Epithelial cell of esophagus (primary cell): Measurements from ENCODE around the gene GARRE1.
"Not testable (repeated sequence)": the region's sequence is repeated elsewhere in the genome, so short reads cannot be mapped to it uniquely, and the experiment has no call there.

Experiments used
- DNase-seq: peaks from one replicate; pipeline ENCODE4 v3.0.0; 2010; ENCODE audit warnings: low read depth
- H3K4me3 ChIP-seq: 2 replicates; pipeline ENCODE4 v1.5.1; 2011; ENCODE audit warnings: mild to moderate bottlenecking, low read length, control low read depth
- TF ChIP-seq, protein P1 (sequence below): IDR thresholded peaks from 2 replicates; pipeline ENCODE4 v1.5.1; 2011; ENCODE audit warnings: low read depth, mild to moderate bottlenecking, low read length, control low read depth, inconsistent platforms; ENCODE audit not compliant: insufficient read depth; ENCODE audit errors: missing control alignments

The GARRE1 gene

DNA sequence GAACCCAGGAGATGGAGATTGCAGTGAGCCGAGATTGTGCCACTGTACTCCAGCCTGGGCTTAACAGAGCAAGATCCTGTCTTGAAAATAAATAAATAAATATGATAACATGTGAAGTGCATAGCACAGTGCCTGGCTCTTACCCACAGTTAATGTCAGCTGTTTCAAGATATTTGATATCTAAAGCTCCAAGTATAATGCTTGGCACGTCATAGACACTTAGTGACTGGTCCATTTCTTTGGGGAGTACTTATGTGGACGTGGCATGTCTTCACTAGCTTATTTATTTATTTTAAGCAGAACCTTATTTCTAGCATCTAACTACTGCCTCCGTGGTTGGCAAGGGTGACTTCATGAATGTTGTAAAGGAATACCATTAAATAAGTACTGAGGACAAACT lies 18.8 kb downstream of the GARRE1 start:
- no peak overlapping the region for H3K4me3 ChIP-seq
- no peak for DNase-seq
- TF ChIP-seq, protein P1, sequence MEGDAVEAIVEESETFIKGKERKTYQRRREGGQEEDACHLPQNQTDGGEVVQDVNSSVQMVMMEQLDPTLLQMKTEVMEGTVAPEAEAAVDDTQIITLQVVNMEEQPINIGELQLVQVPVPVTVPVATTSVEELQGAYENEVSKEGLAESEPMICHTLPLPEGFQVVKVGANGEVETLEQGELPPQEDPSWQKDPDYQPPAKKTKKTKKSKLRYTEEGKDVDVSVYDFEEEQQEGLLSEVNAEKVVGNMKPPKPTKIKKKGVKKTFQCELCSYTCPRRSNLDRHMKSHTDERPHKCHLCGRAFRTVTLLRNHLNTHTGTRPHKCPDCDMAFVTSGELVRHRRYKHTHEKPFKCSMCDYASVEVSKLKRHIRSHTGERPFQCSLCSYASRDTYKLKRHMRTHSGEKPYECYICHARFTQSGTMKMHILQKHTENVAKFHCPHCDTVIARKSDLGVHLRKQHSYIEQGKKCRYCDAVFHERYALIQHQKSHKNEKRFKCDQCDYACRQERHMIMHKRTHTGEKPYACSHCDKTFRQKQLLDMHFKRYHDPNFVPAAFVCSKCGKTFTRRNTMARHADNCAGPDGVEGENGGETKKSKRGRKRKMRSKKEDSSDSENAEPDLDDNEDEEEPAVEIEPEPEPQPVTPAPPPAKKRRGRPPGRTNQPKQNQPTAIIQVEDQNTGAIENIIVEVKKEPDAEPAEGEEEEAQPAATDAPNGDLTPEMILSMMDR: no peak

DNA sequence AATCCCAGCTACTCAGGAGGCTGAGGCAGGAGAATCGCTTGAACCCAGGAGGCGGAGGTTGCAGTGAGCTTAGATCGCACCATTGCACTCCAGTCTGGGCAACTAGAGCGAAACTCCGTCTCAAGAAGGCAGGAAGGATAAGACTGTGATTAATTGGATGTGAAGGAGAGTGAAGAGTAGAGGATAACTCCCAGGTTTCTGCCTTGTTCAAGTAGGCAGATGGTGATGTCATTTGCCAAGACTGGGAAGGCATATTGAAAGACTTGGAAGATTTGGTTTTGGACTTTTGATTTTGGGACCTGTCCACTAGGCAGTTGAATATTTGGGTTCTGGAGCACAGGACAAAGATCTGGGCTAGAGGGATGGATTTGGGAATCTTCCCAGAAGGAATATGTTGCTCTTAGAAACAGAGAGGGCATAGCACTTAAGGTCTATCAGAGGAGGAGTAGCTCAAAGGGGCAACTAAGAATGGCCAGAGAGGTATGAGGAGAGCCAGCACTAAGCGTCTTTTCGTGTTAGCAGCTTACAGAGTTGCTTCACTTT lies 20.0 kb downstream of the GARRE1 start:
- TF ChIP-seq, protein P1: no peak
- DNase-seq: no peak
- no peak overlapping the region for H3K4me3 ChIP-seq

DNA sequence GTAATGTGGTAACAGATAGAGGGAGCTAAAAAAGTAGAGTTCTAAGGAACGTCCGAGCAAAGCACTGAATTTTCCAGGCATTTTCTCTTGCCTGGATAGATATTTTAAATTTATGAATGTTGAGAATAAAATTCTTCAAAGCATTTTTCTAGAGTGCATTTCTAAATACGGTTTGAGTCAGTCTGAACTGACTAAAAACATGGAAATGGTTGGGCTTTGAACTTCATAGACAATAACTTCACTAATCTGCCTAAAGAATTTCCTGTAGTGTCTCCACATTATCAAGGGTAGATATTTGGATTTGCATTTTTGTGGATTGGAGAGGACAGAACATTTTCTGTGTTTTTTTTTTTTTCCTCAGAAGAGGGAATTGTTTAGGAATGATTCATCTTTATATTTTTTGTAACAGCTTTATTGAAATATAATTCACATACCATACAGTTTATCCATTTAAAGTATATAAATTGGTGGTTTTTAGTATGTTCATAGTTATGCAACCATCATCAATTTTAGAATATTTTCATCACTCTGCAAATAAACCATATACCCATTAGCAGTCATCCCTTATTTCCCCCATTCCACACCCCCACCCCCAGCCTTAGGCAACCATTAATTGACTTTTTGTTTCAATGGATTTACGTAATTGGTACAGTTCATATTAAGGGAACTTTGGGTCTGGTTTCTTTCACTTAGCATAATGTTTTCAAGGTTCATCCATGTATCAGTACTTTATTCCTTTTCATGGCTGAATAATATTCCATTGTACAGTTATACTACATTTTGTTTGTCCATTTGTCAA lies 20.7 kb downstream of the GARRE1 start:
- TF ChIP-seq, protein P1: no peak
- H3K4me3 ChIP-seq: no peak overlapping the region
- DNase-seq: no peak

DNA sequence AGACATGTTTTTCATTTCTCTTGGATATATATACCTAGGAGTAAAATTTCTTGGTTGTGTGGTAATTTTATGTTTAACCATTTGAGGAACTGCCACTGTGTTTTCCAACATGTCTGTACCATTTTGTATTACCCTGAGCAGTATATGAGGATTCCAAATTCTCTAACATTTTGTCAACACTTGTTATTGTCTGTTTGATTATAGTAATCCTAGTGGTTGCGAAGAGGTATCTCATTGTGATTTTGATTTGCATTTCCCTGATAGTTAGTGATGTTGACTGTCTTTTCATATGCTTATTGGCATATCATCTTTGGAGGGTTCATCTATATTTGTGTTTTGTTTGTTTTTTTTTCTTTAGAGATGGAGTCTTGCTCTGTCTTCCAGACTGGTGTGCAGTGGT lies 21.4 kb downstream of the GARRE1 start:
- no peak for DNase-seq
- TF ChIP-seq, protein P1: no peak
- H3K4me3 ChIP-seq: no peak overlapping the region

DNA sequence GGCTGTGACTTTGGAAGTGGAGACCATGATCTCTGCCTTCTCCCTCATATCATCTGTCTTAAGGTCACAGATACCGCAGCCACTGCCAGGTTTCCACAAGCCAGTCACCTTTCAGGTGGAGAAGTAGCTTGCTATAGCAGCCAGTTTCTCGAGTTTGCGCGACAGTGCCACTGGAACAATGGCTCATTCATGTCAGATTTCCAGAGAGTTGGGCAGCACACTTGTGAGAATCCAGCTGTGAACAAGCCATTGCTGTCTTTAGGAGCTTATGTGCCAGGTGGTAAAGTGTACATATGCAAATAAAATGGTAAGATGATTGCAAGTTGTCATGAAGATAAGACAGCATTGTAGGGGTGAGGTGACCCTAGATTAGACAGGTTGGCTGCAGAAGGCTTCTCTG lies 22.3 kb downstream of the GARRE1 start:
- no peak overlapping the region for H3K4me3 ChIP-seq
- no peak for DNase-seq
- TF ChIP-seq, protein P1: no peak

DNA sequence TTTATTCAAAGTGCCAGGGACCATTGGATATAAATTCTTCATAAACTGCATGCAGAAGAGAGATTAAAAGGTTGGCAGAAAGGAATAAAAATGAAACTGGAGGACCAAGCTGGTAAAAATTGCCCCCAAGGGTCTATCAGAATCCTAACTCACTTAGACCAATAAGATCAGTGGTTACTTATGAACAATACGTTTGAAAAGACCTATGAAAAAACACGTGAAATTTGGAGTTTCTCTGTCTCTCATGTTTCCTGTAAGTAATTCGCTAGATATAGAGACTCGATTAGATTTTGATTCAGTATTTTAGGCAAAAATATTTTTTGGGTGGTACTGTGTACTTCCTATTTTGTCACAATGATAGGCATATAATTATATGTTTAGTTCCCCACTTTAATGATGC lies 22.9 kb downstream of the GARRE1 start:
- no peak for DNase-seq
- TF ChIP-seq, protein P1: no peak
- no peak overlapping the region for H3K4me3 ChIP-seq

DNA sequence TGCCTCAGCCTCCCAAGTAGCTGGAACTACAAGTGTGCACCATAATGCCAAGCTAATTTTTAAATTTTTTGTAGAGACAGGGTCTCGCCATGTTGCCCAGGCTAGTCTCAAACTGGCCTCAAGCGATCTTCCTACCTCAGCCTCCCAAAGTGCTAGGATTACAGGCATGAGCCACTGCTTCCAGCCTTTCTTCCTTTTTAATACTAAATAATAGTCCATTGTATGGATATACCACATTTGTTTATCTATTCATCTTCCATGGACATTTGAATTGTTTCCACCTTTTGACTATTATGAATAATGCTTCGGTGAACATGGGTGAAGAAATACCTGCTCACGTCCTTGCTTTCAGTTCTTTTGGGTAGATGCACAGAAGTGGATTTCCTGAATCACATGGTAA lies 24.4 kb downstream of the GARRE1 start:
- DNase-seq: no peak
- TF ChIP-seq, protein P1: no peak
- no peak overlapping the region for H3K4me3 ChIP-seq

DNA sequence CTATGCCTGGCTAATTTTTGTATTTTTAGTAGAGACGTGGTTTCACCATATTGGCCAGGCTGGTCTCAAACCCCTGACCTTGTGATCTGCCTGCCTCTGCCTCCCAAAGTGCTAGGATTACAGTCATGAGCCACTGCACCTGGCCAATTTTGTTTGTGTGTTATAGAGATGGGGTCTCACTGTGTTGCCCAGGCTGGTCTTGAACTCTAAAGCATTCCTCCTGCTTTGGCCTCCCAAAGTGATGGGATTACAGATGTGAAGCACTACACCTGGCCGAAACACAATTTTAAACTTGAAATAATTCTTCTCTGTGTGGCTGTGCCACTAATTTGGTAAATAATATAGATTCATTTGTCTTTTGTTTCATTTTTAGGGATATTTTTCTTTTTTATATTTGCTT lies 27.1 kb downstream of the GARRE1 start:
- not testable (repeated sequence) for H3K4me3 ChIP-seq, DNase-seq
